ENCODE results near the gene PTPRM.

- no peak for TF ChIP-seq CTCF (tag by site-specific recombination; IDR thresholded peaks at IDR 0.05)
- TF ChIP-seq ZNF211 (tag by site-specific recombination; IDR thresholded peaks at IDR 0.05; ENCODE audit: low read depth), result no peak
- TF ChIP-seq ZNF184 (tag by site-specific recombination; IDR thresholded peaks at IDR 0.05), result no peak
- TF ChIP-seq ZSCAN18 (tag by site-specific recombination; IDR thresholded peaks at IDR 0.05), result no peak
- no peak for TF ChIP-seq RBAK (tag by site-specific recombination; IDR thresholded peaks at IDR 0.05)
- no peak for TF ChIP-seq ZNF677 (tag by site-specific recombination; IDR thresholded peaks at IDR 0.05)
- no peak for TF ChIP-seq ZNF571 (tag by site-specific recombination; IDR thresholded peaks at IDR 0.05)
- TF ChIP-seq ZNF341 (tag by site-specific recombination; IDR thresholded peaks at IDR 0.05; ENCODE audit: low read depth), result no peak
- TF ChIP-seq ZBTB8A (tag by site-specific recombination; IDR thresholded peaks at IDR 0.05), result no peak
- TF ChIP-seq ZSCAN4 (tag by site-specific recombination; IDR thresholded peaks at IDR 0.05), result no peak
Observed at GRCh38 chr18:7977897-7978296, 410.8 kb downstream of the PTPRM start.

All from HEK293 (cell line).